GM19467 (cell line): Measurements from ENCODE around the gene CDC42EP4.
"Not testable (repeated sequence)": the region's sequence is repeated elsewhere in the genome, so short reads cannot be mapped to it uniquely, and the experiment has no call there.

Source experiments
- ATAC-seq: cut with Tn5 transposase; IDR thresholded peaks from one replicate; pipeline ENCODE4 v1.9.1; 2021; ENCODE audit warnings: mild to moderate bottlenecking, moderate library complexity; ENCODE audit not compliant: unreplicated experiment

CDC42EP4 gene

GRCh38 chr17:73320601-73321264 lies 8.9 kb upstream of the CDC42EP4 start:
- no peak for ATAC-seq

DNA sequence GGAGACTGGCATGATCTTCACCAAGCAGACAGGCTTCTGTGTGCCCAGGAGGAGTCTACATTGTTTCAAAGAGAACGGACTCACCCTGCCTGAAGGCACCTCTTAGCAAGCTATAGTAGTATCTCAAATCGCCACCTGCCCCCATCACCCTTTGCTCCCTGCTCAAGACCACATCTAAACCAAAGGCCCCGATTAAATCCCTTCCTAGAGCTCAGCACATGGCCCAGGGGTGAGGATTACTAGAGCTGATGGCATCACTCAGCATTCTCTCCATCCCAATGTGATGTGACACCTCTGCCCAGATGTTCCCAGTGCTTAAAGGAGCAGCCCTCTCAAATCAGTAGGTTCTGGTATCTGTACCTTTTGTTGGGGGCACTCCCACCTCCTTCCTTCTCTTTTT lies 8.0 kb upstream of the CDC42EP4 start:
- no peak for ATAC-seq

DNA sequence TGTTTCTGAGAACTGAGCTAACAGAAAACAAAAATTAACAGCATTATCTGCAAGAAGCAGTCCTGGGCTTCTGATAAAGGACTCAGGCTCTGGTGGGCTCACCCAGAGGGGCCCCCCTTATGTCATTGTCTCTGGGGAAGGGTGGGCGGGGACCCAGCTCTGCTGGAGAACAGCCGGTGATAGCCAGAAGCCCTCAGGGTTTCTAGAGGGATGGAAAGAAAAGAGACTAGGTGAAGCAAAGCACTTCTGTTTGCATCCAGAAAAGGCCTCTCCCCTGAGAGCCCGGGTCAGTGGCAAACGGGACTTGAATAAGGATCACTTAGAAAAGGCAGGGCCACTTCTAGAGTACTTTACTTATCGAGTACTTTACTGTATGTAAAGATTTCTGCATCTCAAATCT lies 7.0 kb upstream of the CDC42EP4 start:
- ATAC-seq, result no peak

DNA sequence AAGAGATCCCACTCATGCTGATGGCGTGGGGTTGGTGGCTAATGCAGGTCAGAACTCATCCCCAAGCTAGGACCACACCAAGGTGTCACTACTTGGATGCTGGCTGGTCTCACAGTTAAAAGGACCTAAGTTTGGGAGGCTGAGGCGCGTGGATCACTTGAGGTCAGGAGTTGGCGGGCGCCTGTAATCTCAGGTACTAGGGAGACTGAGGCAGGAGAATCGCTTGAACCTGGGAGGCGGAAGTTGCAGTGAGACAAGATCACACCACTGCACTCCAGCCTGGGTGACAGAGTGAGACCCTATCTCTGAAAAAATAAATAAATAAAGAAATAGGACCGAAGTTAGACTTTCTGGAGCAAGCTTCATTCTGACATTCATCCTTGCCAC lies 6.6 kb upstream of the CDC42EP4 start:
- ATAC-seq, result no peak

DNA sequence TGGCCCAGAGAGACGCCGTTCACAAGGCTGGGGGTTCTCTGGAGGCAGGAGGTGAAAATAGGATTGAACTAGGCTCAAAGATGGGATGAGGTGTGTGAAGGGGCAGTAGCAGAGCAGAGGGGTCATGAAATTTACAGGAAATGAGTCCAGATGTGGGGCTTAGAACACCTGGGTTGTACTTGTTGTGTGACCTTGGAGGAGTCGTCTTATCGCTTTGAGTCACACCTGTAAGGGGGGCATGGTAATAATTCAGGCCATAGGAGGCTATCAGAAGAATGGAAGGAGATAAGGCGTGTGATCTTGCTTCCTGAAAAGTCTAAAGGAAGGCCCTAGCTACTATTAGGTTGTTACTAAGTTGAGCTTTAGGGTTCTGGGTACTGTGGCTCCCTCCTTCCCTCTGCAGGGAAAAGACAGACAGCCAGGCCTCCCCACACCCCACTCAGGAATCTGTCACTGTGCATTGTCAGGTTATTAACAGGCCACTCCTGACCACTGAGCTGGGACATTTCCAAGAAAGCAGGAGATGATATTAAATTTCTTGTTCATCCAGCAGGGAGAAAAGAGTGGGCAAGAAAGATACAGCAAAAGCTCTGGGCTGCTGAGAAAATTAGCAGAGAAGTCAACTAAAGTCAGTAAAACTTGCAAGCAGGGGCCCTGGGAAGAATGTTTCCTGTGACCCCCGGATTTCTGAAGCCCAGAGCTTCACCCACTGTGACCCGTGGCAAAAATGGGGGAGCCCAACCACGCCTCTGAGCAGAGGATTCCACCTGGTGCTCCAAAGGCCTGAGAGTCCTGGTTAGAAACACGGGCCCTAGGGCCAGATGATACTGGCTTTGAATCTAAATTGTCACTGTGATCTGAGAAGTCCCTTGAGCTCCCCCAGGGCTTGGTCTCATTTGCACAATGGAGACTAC lies 6.0 kb upstream of the CDC42EP4 start:
- ATAC-seq, result no peak

GRCh38 chr17:73316919-73317505 lies 5.2 kb upstream of the CDC42EP4 start:
- no peak for ATAC-seq

DNA sequence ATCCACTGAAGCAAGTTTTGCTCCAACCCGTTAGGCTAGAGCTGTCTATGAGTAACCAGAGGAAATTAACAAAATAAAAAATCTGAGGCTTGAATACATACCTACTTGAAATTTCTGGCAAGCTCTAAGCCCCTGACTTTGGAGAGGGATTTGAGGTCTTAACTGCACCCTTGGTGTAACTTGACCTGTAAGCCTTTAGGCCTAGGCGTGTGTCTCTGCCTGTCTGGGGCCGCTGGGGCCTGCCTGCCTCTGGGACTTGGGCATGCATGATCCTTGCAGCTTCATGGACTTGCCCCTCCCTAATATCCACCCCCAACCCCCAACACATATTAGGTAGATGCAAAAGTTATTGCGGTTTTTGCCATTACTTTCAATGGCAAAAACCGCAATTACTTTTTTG lies 3.7 kb upstream of the CDC42EP4 start:
- ATAC-seq, result no peak

DNA sequence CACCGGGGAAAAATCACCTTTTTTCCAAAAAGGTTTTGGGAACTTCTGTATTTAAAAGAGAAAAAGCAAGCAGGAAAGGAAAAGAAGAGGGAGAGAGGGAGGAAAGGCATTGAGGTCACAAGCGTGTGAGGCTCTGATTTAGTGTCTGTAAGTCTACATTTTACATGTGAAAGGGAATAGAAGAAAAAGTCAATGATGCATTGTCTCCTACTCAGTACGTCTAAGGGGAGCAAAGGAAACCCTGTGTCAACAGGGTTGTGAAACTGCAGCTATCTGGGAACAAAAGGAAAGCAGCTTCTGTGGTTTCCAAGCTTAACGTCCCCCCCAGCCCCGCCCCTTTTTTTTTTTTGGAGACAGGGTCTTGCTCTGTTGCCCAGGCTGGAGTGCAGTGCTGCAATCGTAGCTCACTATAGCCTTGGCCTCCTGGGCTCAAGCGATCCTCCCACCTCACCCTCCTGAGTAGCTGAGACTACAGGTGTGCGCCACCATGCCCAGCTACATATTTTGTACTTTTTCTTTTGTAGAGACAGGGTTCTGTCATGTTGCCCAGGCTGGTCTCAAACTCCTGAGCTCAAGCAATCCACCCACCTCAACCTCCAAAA lies 1.8 kb upstream of the CDC42EP4 start:
- no peak for ATAC-seq

DNA sequence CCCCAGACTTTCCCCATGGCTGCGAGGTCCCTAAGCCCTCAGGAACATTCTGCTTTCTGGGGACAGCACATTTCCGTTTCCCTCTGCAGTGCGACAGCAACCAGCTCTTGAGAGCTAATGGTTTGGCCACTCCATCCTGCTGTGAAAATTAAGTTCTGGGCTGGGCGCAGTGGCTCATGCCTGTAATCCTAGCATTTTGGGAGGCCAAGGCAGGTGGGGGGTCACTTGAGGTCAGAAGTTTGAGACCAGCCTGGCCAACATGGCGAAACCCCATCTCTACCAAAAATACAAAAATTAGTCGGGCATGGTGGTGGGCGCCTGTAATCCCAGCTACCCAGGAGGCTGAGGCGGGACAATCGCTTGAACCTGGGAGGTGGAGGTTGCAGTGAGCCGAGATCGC lies 1.1 kb upstream of the CDC42EP4 start:
- not testable (repeated sequence) for ATAC-seq

DNA sequence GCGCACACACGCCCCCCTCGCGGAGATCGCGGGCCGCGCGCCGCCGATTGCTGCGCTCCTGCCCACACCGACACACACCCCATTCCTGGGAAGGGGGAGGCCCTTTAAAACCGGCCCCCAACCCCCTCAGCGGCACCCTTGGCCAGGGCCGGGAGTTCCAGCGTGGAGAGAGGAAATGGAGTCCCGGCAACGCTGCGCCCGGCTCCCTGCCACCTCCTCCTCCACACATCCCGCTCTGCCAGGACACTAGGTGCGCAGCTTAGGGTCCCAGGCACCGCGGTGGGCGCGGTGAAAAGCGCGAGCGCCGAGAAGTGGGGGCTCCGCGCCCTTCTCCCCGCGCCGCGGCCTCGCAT lies 397 bp downstream of the CDC42EP4 start:
- peak; percentile 2 for ATAC-seq

GRCh38 chr17:73309727-73310596 lies 1.8 kb downstream of the CDC42EP4 start:
- no peak for ATAC-seq

DNA sequence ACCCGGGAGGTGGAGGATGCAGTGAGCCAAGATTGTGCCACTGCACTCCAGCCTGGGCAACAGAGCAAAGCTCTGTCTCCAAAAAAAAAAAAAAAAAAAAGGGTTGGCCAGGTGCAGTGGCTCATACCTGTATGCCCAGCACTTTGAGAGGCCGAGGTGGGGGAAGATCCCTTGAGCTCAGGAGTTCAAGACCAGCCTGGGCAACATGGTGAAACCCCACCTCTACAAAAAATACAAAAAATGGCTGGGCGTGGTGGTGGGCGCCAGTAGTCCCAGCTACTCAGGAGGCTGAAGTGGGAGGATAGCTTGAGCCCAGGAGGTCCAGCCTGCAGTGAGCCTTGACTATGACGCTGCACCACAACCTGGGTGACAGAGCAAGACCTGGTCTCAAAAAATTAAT lies 2.8 kb downstream of the CDC42EP4 start:
- ATAC-seq, result not testable (repeated sequence)

- ATAC-seq, result no peak
These were observed 3.6 kb downstream of the CDC42EP4 start for GRCh38 chr17:73308017-73308823.

DNA sequence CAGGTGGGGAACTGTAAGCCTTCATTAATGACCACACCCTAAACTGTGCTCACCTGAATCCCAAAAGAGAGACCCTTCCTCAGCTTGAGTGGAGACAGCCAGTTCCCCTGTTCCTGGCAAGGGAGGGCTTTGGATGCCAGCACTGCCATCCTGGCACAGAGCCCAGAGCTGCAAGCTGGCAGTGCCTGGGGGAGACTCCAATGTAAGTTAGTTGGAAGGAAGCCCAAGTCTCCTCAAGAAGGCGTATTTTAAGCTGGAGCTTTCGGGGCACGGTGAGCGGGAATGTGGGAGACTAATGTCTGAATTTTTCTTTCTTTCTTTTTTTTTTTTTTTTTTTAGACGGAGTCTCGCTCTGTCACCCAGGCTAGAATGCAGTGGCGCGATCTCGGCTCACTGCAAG lies 4.7 kb downstream of the CDC42EP4 start:
- no peak for ATAC-seq

DNA sequence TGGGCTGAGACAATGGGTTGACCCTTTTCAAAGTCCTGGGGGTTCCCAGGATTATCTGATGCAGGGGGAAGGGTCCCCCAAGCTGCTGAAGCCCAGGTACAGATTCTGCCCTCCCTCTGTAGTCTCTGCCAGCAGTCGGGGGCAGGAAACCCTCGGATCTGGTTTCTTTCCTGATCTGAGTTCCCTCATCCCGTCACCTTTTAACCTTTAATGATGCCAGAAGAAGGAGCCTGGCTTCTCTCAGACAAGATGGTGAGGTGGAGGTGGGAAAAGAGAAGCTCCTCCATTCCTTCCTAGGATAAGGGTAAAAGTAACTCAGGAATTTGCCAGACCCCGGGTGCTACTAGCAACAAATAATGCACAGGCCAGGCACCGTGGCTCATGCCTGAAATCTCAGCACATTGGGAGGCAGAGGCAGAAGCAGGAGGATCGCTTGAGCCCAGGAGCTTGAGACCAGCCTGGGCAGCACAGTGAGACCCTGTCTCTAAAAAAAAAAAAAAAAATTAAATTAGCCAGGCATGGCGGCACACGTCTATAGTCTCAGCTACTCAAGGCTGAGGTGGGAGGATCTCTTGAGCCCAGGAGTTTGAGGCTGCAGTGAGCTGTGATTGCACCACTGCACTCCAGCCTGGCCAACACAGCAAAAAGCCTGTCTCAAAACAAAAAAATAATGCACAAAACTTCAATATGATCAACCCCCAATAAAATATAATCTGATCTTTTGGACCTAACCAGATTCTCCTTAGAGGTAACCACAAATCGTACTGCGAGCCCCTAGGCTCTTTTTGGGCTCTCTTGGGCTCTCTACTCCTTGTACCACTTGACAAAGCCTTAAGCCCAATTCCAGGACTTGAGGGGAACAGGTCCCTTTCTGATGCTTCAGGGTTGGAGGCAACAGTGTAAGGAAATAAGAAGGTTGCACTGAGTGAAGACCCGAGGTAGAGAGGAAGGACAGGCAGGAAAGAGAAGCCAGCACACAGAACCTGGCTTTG lies 5.7 kb downstream of the CDC42EP4 start:
- no peak for ATAC-seq

DNA sequence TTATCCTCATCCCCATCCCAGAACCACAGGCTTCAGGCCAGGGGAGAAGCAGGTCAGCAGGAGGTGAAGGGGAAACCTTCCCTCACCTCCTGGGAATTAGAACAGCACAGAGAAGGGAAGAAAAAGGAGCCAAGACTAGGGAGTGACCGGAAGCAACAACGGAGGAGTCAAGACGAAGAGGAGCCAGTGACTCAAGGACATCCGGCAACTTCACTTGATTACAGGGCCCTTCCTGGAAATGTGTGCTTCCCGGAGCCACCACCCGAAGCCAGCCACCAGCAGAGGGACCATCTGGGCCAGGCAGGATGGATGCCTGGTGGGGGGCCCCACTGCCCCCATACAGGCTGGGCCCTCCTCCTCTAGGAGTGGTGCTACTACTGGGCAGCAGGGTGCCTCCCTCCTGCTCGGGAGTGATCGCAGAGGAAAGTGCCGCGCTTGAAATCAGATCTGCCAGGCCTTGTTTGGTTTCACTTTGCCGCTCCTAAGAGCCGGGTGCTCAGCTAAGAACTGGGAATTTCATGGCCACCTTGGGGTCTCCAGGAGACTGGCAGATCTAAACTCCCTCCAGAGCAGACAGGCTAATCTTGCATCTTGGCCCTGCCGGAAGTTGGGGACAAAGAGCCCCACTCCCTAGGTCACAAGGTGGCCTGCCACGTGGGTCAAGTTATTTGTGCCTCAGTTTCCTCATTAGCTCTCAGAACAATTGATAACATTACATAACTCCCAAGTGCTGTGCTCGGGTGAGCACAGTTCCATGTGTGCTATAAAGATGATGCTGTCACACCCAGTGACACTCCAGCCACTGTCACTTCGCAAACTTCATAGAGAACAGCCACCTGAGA lies 6.6 kb downstream of the CDC42EP4 start:
- ATAC-seq, result no peak

DNA sequence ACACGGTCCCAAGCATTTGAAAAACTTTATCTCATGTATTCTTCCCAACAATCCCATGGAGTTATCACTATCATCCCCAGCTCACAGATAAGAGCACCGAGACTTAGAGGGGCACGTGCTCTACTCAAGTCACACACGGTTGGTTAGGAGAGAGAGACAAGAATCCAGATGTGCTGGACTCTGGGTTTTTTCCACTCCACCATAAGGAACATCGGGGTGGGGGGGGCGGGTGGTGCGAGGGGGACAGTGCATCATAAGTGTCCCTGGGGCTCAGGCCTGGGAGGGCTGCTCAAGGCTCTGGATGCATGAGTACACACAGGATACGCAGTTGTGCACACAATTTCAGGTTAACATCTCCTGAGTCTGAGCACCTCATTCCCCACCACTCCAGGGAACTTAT lies 7.4 kb downstream of the CDC42EP4 start:
- no peak for ATAC-seq

DNA sequence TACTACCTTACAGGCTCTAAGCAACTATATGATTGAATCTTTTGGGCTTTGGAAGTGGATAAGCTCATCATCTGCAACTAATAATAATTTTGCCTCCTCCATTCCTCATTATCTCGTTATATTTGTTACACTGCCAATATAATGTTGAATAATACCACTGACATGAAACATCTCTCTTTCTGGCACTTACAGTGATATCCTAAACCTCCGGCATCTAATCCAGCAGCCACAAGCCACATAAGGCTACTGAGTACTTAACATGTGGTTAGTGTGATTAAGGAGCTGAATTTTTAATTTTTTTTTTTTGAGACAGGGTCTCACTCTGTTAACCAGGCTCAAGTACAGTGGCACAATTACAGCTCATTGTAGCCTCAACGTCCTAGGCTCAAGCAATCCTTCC lies 9.6 kb downstream of the CDC42EP4 start:
- no peak for ATAC-seq
